ENCODE measurements around the gene PLA2G10.
"Not testable (repeated sequence)": the region's sequence is repeated elsewhere in the genome, so short reads cannot be mapped to it uniquely, and the experiment has no call there.

PLA2G10 gene, protein sequence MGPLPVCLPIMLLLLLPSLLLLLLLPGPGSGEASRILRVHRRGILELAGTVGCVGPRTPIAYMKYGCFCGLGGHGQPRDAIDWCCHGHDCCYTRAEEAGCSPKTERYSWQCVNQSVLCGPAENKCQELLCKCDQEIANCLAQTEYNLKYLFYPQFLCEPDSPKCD

DNA sequence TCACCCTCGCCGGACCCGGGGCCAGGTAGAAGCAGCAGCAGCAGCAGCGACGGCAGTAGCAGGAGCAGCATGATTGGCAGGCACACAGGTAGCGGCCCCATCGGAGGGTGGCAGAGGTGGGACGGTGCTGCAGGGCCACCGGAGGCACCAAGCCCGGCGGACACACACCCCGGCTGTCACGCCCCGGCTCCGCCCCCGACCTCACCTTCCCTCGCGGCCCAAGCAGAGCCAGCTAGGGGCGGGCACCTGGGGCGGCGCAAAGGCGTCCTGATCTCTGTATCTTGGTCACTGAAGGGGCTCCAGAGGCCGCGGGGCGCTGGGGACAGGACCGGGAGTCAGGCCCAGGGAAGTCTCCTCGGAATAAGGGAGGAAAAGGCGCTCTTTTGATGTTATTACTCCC, at the start of gene PLA2G10:
Gene PLA2G10, minus strand, starts transcription at position 180 of the 400 bp plus-strand sequence. Its CDS starts 79 bp downstream, at position 101.
- not testable (repeated sequence) for DNase-seq (ENCODE audit: low read depth, low spot score)

DNA sequence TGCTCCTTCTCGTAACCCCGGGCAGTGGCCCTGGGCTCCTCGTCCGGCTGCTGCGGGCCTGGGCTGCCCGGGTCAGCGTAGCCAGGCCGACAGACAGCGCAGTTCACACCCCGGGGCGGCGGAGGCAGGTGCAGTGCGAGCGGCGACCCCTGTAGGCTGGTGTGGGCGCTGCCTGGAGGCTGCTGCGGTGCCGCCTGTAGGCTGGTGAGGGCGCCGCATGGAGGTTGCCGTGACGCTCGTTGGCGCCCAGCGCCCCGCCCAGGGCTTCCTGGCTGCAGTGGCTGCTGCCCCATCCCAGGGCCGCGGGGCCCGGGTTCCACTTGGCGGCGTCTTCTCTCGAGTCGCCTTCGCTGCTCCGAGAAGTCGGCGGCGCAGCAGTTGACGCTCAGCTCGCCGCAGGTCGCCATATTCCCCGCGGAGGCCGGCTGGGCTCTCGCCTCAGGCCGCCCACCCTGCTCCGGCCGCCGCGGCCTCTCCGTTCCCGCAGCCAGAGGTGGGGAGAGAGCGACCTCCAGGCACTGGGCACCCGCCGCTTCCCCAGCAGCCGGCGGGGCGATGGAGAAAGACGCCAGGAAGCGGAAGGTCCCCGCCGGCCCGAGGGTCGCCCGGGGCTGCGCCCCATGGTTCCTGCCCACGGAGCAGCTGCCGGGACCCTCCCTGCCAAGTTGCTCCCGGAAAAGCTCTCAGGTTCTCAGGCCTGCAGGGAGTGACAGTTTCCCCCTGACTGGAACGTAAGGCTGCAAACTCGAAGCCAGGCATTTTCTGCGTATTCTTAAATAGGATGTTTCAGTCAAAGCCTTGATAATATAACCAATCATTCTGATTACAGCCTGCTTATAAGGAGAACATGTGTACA, 48.4 kb upstream of the PLA2G10 start, which contains the start of gene NPIPA2:
Gene NPIPA2, plus strand, starts transcription at position 261 of the 856 bp plus-strand sequence. CDS start 5,533 bp downstream, outside the sequence.
- DNase-seq (ENCODE audit: low read depth, low spot score), result not testable (repeated sequence)

DNA sequence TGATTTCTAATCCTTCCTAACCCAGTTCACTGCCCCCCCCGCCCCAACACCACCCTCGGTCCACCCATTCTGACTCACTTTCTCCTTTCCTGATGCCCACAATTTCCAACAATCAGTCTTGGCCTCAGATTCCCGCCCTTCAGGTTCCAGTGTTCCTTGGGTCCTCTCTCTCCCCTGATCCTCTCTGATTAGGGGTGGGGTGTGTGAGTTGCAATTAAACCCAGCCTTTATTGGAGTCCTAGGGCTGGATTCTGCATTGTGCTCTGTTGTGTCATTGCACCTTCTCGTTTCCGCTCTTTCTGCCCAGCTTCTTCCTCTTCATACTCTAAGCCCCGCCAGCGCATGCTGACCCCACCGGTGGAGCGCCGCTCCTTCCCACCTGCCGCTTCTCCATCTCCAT, 47.7 kb upstream of the PLA2G10 start:
- DNase-seq (ENCODE audit: low read depth, low spot score), result not testable (repeated sequence)

DNA sequence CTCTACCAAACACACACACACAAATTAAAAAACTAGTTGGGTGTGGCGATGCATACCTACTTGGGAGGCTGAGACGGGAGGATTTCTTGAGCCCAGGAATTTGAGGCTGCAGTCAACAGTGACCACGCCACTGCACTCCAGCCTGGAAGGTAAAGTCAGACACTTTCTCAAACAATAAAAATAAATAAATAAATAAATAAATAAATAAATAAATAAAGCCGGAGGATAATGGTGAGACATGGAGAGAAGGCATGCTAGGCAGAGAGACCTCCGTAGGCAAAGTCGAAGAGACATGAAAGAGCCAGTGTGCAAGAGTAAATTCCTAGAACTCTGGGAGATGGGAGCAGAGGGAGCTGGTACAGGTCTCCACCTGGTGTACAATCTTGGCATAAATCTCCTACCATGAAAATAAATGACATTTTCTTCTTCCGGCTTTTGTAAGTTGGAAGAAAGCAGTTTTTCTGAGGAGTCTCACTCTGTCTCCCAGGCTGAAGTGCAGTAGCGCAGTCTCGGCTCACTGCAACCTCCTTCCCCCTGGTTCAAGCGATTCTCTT, 46.8 kb upstream of the PLA2G10 start:
- not testable (repeated sequence) for DNase-seq (ENCODE audit: low read depth, low spot score)

DNA sequence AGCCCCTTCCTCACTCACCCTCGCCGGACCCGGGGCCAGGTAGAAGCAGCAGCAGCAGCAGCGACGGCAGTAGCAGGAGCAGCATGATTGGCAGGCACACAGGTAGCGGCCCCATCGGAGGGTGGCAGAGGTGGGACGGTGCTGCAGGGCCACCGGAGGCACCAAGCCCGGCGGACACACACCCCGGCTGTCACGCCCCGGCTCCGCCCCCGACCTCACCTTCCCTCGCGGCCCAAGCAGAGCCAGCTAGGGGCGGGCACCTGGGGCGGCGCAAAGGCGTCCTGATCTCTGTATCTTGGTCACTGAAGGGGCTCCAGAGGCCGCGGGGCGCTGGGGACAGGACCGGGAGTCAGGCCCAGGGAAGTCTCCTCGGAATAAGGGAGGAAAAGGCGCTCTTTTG, 39.1 kb upstream of the PLA2G10 start:
- not testable (repeated sequence) for DNase-seq (ENCODE audit: low read depth, low spot score)

DNA sequence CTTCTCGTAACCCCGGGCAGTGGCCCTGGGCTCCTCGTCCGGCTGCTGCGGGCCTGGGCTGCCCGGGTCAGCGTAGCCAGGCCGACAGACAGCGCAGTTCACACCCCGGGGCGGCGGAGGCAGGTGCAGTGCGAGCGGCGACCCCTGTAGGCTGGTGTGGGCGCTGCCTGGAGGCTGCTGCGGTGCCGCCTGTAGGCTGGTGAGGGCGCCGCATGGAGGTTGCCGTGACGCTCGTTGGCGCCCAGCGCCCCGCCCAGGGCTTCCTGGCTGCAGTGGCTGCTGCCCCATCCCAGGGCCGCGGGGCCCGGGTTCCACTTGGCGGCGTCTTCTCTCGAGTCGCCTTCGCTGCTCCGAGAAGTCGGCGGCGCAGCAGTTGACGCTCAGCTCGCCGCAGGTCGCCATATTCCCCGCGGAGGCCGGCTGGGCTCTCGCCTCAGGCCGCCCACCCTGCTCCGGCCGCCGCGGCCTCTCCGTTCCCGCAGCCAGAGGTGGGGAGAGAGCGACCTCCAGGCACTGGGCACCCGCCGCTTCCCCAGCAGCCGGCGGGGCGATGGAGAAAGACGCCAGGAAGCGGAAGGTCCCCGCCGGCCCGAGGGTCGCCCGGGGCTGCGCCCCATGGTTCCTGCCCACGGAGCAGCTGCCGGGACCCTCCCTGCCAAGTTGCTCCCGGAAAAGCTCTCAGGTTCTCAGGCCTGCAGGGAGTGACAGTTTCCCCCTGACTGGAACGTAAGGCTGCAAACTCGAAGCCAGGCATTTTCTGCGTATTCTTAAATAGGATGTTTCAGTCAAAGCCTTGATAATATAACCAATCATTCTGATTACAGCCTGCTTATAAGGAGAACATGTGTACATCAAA, 9.3 kb upstream of the PLA2G10 start, which contains the start of gene NPIPA3:
Gene NPIPA3, plus strand, starts transcription at position 256 of the 856 bp plus-strand sequence. CDS start 5,533 bp downstream, outside the sequence.
- DNase-seq (ENCODE audit: low read depth, low spot score), result not testable (repeated sequence)

DNA sequence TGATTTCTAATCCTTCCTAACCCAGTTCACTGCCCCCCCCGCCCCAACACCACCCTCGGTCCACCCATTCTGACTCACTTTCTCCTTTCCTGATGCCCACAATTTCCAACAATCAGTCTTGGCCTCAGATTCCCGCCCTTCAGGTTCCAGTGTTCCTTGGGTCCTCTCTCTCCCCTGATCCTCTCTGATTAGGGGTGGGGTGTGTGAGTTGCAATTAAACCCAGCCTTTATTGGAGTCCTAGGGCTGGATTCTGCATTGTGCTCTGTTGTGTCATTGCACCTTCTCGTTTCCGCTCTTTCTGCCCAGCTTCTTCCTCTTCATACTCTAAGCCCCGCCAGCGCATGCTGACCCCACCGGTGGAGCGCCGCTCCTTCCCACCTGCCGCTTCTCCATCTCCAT, 8.6 kb upstream of the PLA2G10 start:
- not testable (repeated sequence) for DNase-seq (ENCODE audit: low read depth, low spot score)

DNA sequence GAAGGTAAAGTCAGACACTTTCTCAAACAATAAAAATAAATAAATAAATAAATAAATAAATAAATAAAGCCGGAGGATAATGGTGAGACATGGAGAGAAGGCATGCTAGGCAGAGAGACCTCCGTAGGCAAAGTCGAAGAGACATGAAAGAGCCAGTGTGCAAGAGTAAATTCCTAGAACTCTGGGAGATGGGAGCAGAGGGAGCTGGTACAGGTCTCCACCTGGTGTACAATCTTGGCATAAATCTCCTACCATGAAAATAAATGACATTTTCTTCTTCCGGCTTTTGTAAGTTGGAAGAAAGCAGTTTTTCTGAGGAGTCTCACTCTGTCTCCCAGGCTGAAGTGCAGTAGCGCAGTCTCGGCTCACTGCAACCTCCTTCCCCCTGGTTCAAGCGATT, 7.8 kb upstream of the PLA2G10 start:
- not testable (repeated sequence) for DNase-seq (ENCODE audit: low read depth, low spot score)

DNA sequence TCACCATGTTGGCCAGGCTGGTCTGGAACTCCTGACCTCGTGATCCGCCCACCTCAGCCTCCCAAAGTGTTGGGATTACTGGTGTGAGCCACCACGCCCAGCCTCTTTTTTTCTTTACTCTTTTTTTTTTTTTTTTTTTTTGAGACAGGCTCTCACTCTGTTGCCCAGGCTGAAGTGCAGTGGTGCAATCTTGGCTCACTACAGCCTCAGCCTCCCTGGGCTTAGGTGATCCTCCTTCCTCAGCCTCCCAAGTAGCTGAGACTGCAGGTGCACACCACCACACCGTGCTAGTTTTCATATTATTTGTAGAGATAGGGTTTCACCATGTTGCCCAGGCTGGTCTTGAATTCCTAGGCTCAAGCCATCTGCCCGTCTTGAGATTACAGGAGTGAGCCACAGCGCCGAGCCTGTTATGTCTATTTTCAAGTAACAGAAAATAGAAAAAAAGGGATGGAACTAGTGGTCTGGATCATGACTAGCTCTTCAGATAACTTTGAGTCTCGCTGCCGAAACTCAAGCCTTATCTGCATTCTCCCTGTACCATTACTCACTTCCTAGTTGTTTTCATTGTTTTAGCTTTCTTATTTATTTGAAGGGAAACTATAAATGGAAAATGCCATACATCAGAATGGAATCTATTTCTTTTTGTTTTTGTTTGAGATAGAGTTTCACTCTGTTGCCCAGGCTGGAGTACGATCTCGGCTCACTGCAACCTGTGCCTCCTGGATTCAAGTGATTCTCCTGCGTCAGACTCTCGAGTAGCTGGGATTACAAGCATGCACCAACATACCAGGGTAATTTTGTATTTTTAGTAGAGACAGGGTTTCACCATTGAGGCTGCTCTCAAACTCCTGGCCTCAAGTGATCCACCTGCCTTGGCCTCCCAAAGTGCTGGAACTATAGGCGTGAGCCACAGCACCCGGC, 8.0 kb downstream of the PLA2G10 start:
- not testable (repeated sequence) for DNase-seq (ENCODE audit: low read depth, low spot score)

DNA sequence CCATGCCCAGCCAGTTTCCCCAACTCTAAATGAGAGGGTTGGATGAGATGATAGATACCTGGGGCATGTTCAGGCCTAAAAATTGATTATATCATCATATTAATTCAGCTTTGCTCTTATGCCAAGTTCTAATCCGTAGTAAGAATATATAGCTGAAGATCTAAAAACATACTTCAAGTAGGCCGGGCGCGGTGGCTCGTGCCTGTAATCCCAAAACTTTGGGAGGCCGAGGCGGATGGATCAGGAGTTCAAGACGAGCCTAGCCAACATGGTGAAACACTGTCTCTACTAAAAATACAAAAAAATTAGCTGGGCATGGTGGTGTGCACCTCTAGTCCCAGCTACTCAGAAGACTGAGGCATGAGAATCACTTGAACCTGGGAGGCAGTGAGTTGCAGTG, 12.0 kb downstream of the PLA2G10 start:
- DNase-seq (ENCODE audit: low read depth, low spot score), result no peak

DNA sequence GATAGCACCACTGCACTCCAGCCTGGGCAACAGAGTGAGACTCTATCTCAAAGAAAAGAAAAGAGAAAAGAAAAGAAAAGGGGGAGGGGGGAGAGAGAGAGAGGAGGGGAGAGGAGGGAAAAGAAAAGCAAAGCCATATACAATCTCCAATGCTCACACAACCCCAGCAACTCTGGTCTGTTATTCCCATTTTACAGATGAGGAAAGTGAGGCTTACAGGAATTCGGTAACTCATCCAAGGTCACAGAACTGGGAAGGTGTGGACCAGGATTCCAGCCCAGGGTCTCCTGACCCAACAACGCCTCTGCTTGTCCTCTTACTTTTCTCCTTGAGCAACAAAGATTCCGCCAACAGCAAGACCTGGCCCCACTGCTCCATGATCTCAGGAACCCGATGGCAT, 13.0 kb downstream of the PLA2G10 start:
- DNase-seq (ENCODE audit: low read depth, low spot score), result no peak

DNA sequence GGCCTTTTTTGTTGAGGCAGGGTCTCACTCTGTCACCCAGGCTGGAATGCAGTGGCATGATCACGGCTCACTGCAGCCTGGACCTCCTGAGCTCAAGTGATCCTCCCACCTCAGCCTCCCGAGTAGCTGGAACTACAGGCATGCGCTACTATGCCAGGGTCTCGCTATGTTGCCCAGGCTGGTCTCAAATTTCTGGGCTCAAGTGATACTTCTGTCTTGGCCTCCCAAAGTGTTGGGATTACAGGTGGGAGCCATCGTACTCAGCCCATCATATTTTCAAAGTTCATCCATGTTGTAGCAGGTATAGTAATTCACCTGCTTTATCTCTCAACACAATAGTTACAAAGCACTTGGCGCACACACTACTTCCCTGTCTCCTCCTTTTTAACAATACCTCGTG, 13.7 kb downstream of the PLA2G10 start:
- not testable (repeated sequence) for DNase-seq (ENCODE audit: low read depth, low spot score)

DNA sequence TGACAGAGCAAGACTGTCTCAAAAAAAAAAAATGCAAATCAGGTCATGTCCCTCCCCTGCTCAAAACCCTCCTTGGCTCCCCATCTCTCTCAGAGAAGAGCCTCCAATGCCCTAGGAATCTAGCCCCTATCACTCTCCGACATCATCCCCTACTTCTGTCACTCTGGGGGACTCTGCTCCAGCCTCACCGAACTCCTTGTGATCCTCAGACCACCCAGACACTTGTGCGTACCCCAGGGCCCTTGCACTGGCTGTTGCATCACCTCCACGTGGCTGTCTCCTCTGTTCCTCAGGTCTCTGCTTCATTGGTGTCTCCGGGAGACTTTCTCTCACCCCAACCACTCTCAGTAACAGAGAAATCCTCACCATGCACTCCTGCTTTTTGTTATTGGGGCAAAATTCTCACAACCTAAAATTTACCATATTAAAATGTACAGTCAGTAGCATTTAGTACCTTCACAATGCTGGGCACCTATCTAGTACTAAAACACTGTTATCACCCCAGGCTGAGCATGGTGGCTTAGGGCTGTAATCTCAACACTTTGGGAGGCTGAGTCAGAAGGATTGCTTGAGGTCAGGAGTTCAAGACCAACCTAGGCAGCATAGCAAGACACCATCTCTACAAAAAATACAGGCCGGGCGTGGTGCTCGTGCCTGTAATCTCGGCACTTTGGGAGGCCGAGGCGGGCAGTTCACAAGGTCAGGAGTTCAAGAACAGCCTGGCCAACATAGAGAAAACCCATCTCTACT, 15.2 kb downstream of the PLA2G10 start:
- no peak for DNase-seq (ENCODE audit: low read depth, low spot score)

DNA sequence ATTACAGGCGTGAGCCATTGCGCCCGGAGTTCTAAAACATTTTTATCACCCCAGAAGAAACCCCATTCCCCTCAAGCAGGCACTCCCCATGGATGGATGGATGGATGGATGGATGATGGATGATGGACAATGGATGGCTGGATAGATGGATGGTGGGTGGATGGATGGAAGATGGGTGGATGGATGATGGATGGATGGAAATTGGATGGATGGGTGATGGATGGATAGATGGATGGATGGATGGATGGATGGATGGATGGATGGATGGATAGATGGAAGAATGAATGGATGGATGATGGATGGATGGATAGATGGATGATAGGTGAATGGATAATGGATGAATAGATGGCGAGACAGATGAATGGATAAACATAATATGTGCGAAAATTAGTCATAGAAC, 16.5 kb downstream of the PLA2G10 start:
- no peak for DNase-seq (ENCODE audit: low read depth, low spot score)

DNA sequence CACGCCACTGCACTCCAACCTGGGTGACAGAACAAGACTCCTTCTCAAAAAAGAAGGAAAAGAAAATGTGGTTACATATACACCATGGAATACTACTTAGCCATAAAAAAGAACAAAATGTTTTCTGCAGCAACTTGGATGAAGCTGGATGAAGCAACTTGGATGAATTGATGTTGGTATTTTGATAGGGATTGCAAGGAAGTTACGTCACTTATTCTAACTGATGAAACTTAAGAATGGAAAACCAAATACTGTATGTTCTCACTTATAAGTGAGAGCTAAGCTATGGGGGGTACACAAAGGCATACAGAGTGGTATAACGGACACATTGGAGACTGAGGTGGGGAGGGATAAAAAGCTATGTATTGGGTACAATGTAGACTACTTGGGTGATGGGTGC, 17.5 kb downstream of the PLA2G10 start:
- DNase-seq (ENCODE audit: low read depth, low spot score), result no peak

DNA sequence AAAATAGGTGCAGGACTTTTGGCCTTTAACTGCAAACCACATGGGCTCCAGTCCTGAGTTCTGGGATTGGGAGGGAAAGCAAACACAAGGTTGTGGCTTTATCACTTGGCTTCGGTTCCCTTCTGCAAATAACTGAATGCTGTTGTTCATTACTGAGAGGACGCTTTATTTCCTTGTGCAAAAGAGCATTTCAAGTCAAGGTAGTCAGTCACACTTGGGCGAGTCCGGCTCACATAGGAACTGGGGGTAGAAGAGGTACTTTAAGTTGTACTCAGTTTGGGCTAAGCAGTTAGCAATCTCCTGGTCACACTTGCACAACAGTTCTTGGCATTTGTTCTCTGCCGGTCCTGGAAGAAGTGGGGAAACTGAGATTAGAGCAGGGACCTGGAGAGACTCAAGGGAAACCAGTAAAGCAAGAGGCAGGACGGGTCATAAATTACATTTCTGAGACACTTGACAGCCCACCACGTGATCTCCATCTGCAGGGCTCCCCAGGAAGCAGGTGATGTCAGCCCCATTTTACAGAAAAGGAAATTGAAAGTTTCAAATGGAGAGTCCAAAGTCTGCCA, 21.6 kb downstream of the PLA2G10 start:
- no peak for DNase-seq (ENCODE audit: low read depth, low spot score)

DNA sequence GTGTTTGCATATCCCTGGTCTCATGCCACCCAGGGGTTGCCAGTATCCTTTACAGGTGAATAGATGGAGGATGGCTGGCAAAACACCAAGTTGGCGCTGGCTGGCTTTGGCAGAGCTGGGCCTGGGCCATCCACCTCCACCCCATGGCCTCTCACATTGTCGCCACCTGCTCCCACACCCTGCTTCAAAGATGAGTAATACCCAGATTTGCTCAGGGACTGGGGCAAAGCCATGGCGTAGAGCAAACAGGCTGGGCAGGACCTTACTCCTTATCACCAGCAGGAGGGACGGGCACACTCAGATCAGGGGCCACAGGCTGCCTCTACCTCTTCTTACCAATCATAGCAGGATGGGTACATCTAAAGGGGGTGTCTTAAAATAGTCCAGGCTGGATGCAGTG, 24.3 kb downstream of the PLA2G10 start:
- no peak for DNase-seq (ENCODE audit: low read depth, low spot score)

DNA sequence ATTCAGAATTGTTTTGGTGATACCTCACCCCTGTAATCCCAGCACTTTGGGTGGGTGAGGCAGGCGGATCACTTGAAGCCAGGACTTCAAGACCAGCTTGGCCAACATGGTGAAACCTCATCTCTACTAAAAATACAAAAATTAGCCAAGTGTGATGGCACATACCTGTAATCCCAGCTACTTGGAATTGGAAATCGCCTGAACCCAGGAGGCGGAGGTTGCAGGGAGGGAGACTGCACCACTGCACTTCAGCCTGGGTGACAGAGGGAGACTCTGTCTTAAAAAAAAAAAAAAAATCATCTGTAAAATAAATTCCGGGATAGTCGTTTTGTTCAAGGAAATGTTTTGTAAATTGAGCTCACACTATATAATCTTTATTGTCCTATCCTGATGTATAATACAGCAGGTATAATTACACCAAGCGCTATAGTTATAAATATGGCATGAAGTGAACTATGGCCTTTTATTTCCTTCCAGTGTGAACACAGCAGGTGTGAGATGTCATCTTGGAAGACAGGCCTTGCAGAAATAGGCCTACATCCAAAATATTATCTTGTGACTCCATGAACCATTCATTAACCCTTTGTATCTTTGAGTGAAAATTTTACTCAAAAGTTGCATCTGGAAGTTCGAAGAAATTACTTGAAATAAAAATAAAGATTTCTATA, 25.4 kb downstream of the PLA2G10 start:
- DNase-seq (ENCODE audit: low read depth, low spot score), result no peak

Data from iPS DF 19.7 (cell line).